Testis (tissue), 2 donors: ENCODE data around the gene UFSP2.

Experiments
- POLR2A ChIP-seq: fragments of 450-650 bp; IDR thresholded peaks from one replicate; pipeline ENCODE4 v1.6.1; 2017; ENCODE audit warnings: antibody characterized with exemption, mild to moderate bottlenecking, moderate library complexity
- TF ChIP-seq, protein P1 (sequence below), 3 experiments: fragments of 450-650 bp in 2 of 3; fragments of 200-600 bp in 1 of 3; sonication (generic) in 1 of 3; IDR thresholded peaks; one replicate each; pipeline ENCODE4 v1.5.1; 2016 to 2019; ENCODE audit warnings: antibody characterized with exemption in 3 of 3, mild to moderate bottlenecking in 2 of 3, moderate library complexity in 1 of 3

DNA sequence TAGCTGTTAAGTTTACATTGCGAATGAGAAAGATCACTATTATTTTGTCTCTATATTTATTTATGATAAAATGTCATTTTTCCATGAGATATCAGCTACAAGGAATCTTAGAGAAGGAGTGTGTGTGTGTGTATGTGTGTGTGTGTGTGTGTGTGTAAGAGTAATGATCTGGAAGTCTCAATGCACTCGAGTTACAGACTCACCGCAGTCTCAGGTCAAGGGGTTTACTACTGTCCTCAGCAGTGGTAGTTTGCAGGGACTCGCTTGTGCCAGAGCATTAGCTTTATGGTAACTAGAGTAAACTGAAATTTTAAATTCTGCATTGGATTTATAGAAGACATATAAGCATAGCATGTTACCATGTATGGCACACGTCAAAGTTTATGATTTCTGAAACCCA, 60.9 kb downstream of the UFSP2 start:
- TF ChIP-seq POLR2A = no peak
- TF ChIP-seq, protein P1, sequence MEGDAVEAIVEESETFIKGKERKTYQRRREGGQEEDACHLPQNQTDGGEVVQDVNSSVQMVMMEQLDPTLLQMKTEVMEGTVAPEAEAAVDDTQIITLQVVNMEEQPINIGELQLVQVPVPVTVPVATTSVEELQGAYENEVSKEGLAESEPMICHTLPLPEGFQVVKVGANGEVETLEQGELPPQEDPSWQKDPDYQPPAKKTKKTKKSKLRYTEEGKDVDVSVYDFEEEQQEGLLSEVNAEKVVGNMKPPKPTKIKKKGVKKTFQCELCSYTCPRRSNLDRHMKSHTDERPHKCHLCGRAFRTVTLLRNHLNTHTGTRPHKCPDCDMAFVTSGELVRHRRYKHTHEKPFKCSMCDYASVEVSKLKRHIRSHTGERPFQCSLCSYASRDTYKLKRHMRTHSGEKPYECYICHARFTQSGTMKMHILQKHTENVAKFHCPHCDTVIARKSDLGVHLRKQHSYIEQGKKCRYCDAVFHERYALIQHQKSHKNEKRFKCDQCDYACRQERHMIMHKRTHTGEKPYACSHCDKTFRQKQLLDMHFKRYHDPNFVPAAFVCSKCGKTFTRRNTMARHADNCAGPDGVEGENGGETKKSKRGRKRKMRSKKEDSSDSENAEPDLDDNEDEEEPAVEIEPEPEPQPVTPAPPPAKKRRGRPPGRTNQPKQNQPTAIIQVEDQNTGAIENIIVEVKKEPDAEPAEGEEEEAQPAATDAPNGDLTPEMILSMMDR (IDR thresholded peaks at IDR 0.05) = no peak
